Endothelial cell of umbilical vein (primary cell): ENCODE data around the gene FGR. TPM values are rescaled to one million over a fixed set of nuclear protein-coding genes. Genes with fewer than 3 reads are reported as not detected.

ENCODE experiments used
- BruUV-seq: library from RNA; stranded (reverse); fragments of 400-500 nt; replicated peaks from 2 replicates; lab custom pipeline; 2021; lab: Mats Ljungman, UMichigan
- CTCF ChIA-PET: fragments of 300-600, 350-600 bp; sonication (Branson Sonifier 250); formaldehyde crosslinking; loops from one replicate; lab custom pipeline; 2021; ENCODE audit warnings: antibody characterized with exemption, inconsistent platforms; lab: Charles Lee
- POLR2A ChIA-PET: fragments of 300-600, 350-600 bp; sonication (Branson Sonifier 250); formaldehyde crosslinking; loops from one replicate; lab custom pipeline; 2021; ENCODE audit warnings: antibody characterized with exemption, inconsistent platforms; lab: Charles Lee
- DNase-seq: peaks from one replicate; pipeline ENCODE4 v3.0.0-alpha.2; 2011; ENCODE audit warnings: low read depth, low spot score
- FAIRE-seq: peaks from 2 replicates; lab custom pipeline; 2011; peaks lifted over from hg19 to GRCh38; lab: Jason Lieb, UNC
- H2AFZ ChIP-seq: 2 replicates; pipeline ENCODE4 v1.6.0; 2012; ENCODE audit warnings: low read depth, low read length, control low read depth, inconsistent platforms
- H3K27ac ChIP-seq: 2 replicates; pipeline ENCODE4 v1.5.1; 2011; ENCODE audit warnings: low read depth, mild to moderate bottlenecking, control low read depth, low read length, moderate library complexity; ENCODE audit not compliant: insufficient read depth
- H3K27me3 ChIP-seq, 2 experiments: 2 replicates each; pipeline versions ENCODE4 v1.6.0 to v1.6.1; 2011; ENCODE audit warnings: low read length in 2 of 2, mixed read lengths in 1 of 2; ENCODE audit not compliant: control insufficient read depth in 2 of 2, insufficient read depth in 2 of 2
- H3K36me3 ChIP-seq, 2 experiments: 2 replicates in 1 of 2; 3 replicates in 1 of 2; pipeline ENCODE4 v1.5.1; 2011; ENCODE audit warnings: low read length in 2 of 2, mild to moderate bottlenecking in 1 of 2, moderate library complexity in 1 of 2; ENCODE audit not compliant: control insufficient read depth in 2 of 2, insufficient read depth in 2 of 2; ENCODE audit errors: extremely low read depth in 1 of 2
- H3K4me1 ChIP-seq: 3 replicates; pipeline ENCODE4 v1.5.1; 2011; ENCODE audit warnings: mild to moderate bottlenecking, low read length; ENCODE audit not compliant: control insufficient read depth, insufficient read depth; ENCODE audit errors: extremely low read depth
- H3K4me2 ChIP-seq: 2 replicates; pipeline ENCODE4 v1.6.1; 2011; ENCODE audit warnings: low read length, control low read depth, mixed read lengths; ENCODE audit not compliant: insufficient read depth
- H3K4me3 ChIP-seq, 3 experiments: fragments of 200-600 bp in 1 of 3; sonication (generic), shearing (Covaris generic) in 1 of 3; replicated peaks in 1 of 3; 2 replicates each; pipeline ENCODE4 v1.5.1; 2011 to 2016; ENCODE audit warnings: control low read depth in 3 of 3, low read length in 3 of 3, mild to moderate bottlenecking in 2 of 3, inconsistent platforms in 1 of 3, low read depth in 1 of 3, moderate library complexity in 1 of 3; ENCODE audit not compliant: insufficient read depth in 1 of 3
- H3K79me2 ChIP-seq: 2 replicates; pipeline ENCODE4 v1.6.0; 2012; ENCODE audit warnings: low read length, inconsistent platforms; ENCODE audit not compliant: control insufficient read depth, insufficient read depth
- H3K9ac ChIP-seq: replicated peaks from 2 replicates; pipeline ENCODE3; 2011; ENCODE audit warnings: low read length, control low read depth; ENCODE audit not compliant: insufficient read depth; ENCODE audit errors: extremely low read depth
- H3K9me1 ChIP-seq: replicated peaks from 3 replicates; pipeline ENCODE4 v1.6.0; 2011; ENCODE audit warnings: mild to moderate bottlenecking, low read length; ENCODE audit not compliant: control insufficient read depth, insufficient read depth; ENCODE audit errors: extremely low read depth
- H3K9me3 ChIP-seq: replicated peaks from 2 replicates; pipeline ENCODE4 v1.5.1; 2012; ENCODE audit warnings: low read length, inconsistent platforms; ENCODE audit not compliant: control insufficient read depth, insufficient read depth
- H4K20me1 ChIP-seq: replicated peaks from 2 replicates; pipeline ENCODE3; 2011; ENCODE audit warnings: mild to moderate bottlenecking, low read length; ENCODE audit not compliant: control insufficient read depth, insufficient read depth; ENCODE audit errors: extremely low read depth
- CTCF ChIP-seq, 2 donors: IDR thresholded peaks; 1 replicate in 1 of 2; 2 replicates in 1 of 2; pipeline ENCODE4 v1.5.1; 2011; ENCODE audit warnings: low read length in 2 of 2, mild to moderate bottlenecking in 2 of 2, moderate library complexity in 2 of 2, control low read depth in 1 of 2, inconsistent platforms in 1 of 2, low read depth in 1 of 2; ENCODE audit not compliant: insufficient read depth in 1 of 2; ENCODE audit errors: extremely low read depth in 1 of 2
- EZH2 ChIP-seq: IDR thresholded peaks from 2 replicates; pipeline ENCODE4 v1.6.1; 2012; ENCODE audit warnings: borderline replicate concordance, low read depth, mild to moderate bottlenecking, moderate library complexity, low read length, inconsistent platforms; ENCODE audit not compliant: severe bottlenecking
- FOS ChIP-seq: IDR thresholded peaks from 2 replicates; pipeline ENCODE4 v1.6.1; 2011; ENCODE audit warnings: mild to moderate bottlenecking, low read length, moderate library complexity, borderline replicate concordance; ENCODE audit not compliant: insufficient read depth
- GATA2 ChIP-seq: IDR thresholded peaks from 2 replicates; pipeline ENCODE4 v1.7.0; 2011; ENCODE audit warnings: low read depth, mild to moderate bottlenecking, moderate library complexity, mixed read lengths, low read length; ENCODE audit not compliant: insufficient read length, insufficient read depth
- JUN ChIP-seq: IDR thresholded peaks from 2 replicates; pipeline ENCODE4 v1.6.1; 2011; ENCODE audit warnings: borderline replicate concordance, low read depth; ENCODE audit not compliant: insufficient read length, insufficient read depth
- MAX ChIP-seq: IDR thresholded peaks from 2 replicates; pipeline ENCODE4 v1.6.1; 2011; ENCODE audit not compliant: insufficient read depth, insufficient read length
- MYC ChIP-seq: IDR thresholded peaks from one replicate; pipeline ENCODE4 v1.6.1; 2011; ENCODE audit warnings: mild to moderate bottlenecking, low read depth, low read length
- POLR2A ChIP-seq: IDR thresholded peaks from 2 replicates; pipeline ENCODE4 v1.6.1; 2012; ENCODE audit warnings: low read depth, mild to moderate bottlenecking, control low read depth, low read length
- POLR2AphosphoS5 ChIP-seq: IDR thresholded peaks from 2 replicates; pipeline ENCODE4 v1.6.1; 2012; ENCODE audit warnings: low read depth, mild to moderate bottlenecking, control low read depth, low read length, moderate library complexity; ENCODE audit not compliant: insufficient read depth
- dilution Hi-C: fragments of 300-500 bp; cut with MboI; formaldehyde crosslinking; loops from one replicate; pipeline ENCODE4 v1.15.0; 2019; ENCODE audit warnings: low sequenced_read_pairs; ENCODE audit not compliant: extremely low pct_ligation_motif_present
- intact Hi-C: fragments of 100-400 bp; cut with micrococcal nuclease; formaldehyde crosslinking; loops from one replicate; pipeline ENCODE4 v1.10.0; 2022
- polyA plus RNA-seq, 4 experiments: library from polyadenylated mRNA; depleted of rRNA in 3 of 4; stranded (reverse) in 3 of 4; unstranded in 1 of 4; fragments of >200 nt; gene quantifications; 2 replicates each; pipeline versions ENCODE4 v1.2.1 to v1.2.3, GENCODE V29; 2011 to 2012; ENCODE audit warnings: missing spikeins in 1 of 4
- total RNA-seq: library from RNA; stranded (reverse); gene quantifications from 2 replicates; pipeline ENCODE4 v1.2.3, GENCODE V29; 2021

FGR gene
- total and polyA plus RNA-seq, 2 donors (not counting 3 experiments of a cell fraction or from before 2014, with no cell fraction given), result 0.18 TPM; not detected in 1

DNA sequence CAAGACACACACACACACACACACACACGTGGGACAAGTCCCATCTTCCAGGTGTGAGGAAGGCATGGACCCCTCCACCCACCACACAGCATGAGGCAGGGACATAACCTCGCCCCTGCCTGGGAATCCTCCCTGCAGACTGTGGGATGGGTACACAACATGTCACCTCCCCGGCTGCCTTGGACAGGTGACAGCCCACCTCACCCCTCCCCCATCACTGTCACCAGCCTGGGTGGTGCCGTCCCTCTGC, 71.7 kb downstream of the FGR start:
- Histone ChIP-seq H3K9ac (no peak overlapping the region), H3K4me1 (peaks cover 4% of the 10 kb centered on the region), H3K9me3 (no peaks in the 10 kb centered on the region), H3K79me2 (no peaks in the 10 kb centered on the region), H3K36me3 (peaks cover 0 to 13% of the 10 kb centered on the region in 2 experiments), H3K4me3 (no peak overlapping the region), H3K4me2 (no peak overlapping the region), H3K27me3 (no peaks in the 10 kb centered on the region), H3K27ac (no peak overlapping the region), H2AFZ (no peak overlapping the region), H4K20me1 (no peaks in the 10 kb centered on the region), H3K9me1 (no peaks in the 10 kb centered on the region)
- dilution Hi-C loops (no loop called here), intact Hi-C loops (no loop called here)
- TF ChIP-seq CTCF (IDR thresholded peaks at IDR 0.05; ENCODE audit: extremely low read depth in 1 of 2, insufficient read depth in 1 of 2, low read depth in 1 of 2, low read length in 2 of 2) (no peak), FOS (no peak), EZH2 (no peak)
- BruUV-seq, result no TSS peak
- ChIA-PET CTCF (no interaction called here), POLR2A (no interaction called here)
- no peak for FAIRE-seq
- DNase-seq, result no peak

GRCh38 chr1:27562534-27563340, 72.2 kb downstream of the FGR start:
- DNase-seq (no peak), FAIRE-seq (no peak)
- intact Hi-C loops, result no loop called here
- Histone ChIP-seq H3K79me2 (no peaks in the 10 kb centered on the region), H4K20me1 (no peaks in the 10 kb centered on the region), H3K9me1 (no peaks in the 10 kb centered on the region), H3K27ac (no peak overlapping the region), H2AFZ (no peak overlapping the region), H3K4me3 (no peak overlapping the region), H3K36me3 (peaks cover 0 to 18% of the 10 kb centered on the region in 2 experiments), H3K27me3 (no peaks in the 10 kb centered on the region), H3K9me3 (no peaks in the 10 kb centered on the region), H3K4me2 (no peak overlapping the region), H3K9ac (no peak overlapping the region), H3K4me1 (peaks cover 4% of the 10 kb centered on the region)
- dilution Hi-C loops, result no loop called here
- ChIA-PET CTCF (interaction anchor here (1.0 kb wide), 1 partner anchor 13 kb away, joined by 3 read pairs; no protein-coding TSS in a partner anchor), POLR2A (no interaction called here)
- BruUV-seq, result no TSS peak
- no peak for TF ChIP-seq MAX
- no peak for TF ChIP-seq FOS
- no peak for TF ChIP-seq GATA2
- no peak for TF ChIP-seq JUN
- TF ChIP-seq POLR2A, result no peak
- no peak for TF ChIP-seq POLR2AphosphoS5
- no peak for TF ChIP-seq EZH2
- no peak for TF ChIP-seq MYC
- TF ChIP-seq CTCF (IDR thresholded peaks at IDR 0.05; ENCODE audit: extremely low read depth in 1 of 2, insufficient read depth in 1 of 2, low read depth in 1 of 2, low read length in 2 of 2), result no peak
